OCI-LY1 (cell line): ENCODE measurements around the gene DGKB.

Experiments
- H2AFZ ChIP-seq: fragments of 200-600 bp; sonication (generic), shearing (Covaris generic); 2 replicates; pipeline ENCODE4 v1.6.0; 2014; ENCODE audit warnings: antibody characterized with exemption, mild to moderate bottlenecking, low read length
- H3F3A ChIP-seq: fragments of 200-600 bp; sonication (generic), shearing (Covaris generic); 2 replicates; pipeline ENCODE4 v1.6.0; 2014; ENCODE audit warnings: mild to moderate bottlenecking, antibody characterized with exemption, low read length, moderate library complexity; ENCODE audit not compliant: insufficient read depth
- H3K27ac ChIP-seq: fragments of 200-600 bp; sonication (generic); 2 replicates; pipeline ENCODE4 v1.5.1; 2014; ENCODE audit warnings: low read length, mixed run types, mild to moderate bottlenecking, low read depth; ENCODE audit not compliant: poor library complexity, severe bottlenecking
- H3K27me3 ChIP-seq: fragments of 200-600 bp; sonication (generic); 2 replicates; pipeline ENCODE4 v1.6.0; 2014; ENCODE audit warnings: antibody characterized with exemption, mild to moderate bottlenecking, low read length, moderate library complexity; ENCODE audit not compliant: insufficient read depth
- H3K36me3 ChIP-seq: fragments of 200-600 bp; sonication (generic); 2 replicates; pipeline ENCODE4 v1.6.1; 2014; ENCODE audit warnings: mild to moderate bottlenecking, antibody characterized with exemption, low read length, moderate library complexity, mixed read lengths; ENCODE audit not compliant: insufficient read depth
- H3K4me1 ChIP-seq: fragments of 200-600 bp; sonication (generic); 2 replicates; pipeline ENCODE4 v1.5.1; 2014; ENCODE audit warnings: mild to moderate bottlenecking, low read length, moderate library complexity; ENCODE audit not compliant: insufficient read depth, severe bottlenecking
- H3K4me2 ChIP-seq: fragments of 200-600 bp; sonication (generic), shearing (Covaris generic); 2 replicates; pipeline ENCODE4 v1.6.1; 2014; ENCODE audit warnings: low read length
- H3K4me3 ChIP-seq: fragments of 200-600 bp; sonication (generic); 2 replicates; pipeline ENCODE4 v1.5.1; 2014; ENCODE audit warnings: low read length, low read depth, mild to moderate bottlenecking, mixed read lengths; ENCODE audit not compliant: poor library complexity, severe bottlenecking
- H3K79me2 ChIP-seq: fragments of 200-600 bp; shearing (Covaris generic); 2 replicates; pipeline ENCODE4 v1.6.1; 2016; ENCODE audit warnings: mixed run types, low read length, mixed read lengths; ENCODE audit not compliant: insufficient read depth
- H3K9ac ChIP-seq: fragments of 200-600 bp; sonication (generic), shearing (Covaris generic); 2 replicates; pipeline ENCODE4 v1.6.1; 2014; ENCODE audit warnings: mild to moderate bottlenecking, low read length, mixed read lengths
- H3K9me2 ChIP-seq: fragments of 200-600 bp; sonication (generic), shearing (Covaris generic); 2 replicates; pipeline ENCODE4 v1.6.1; 2014; ENCODE audit warnings: low read depth, mild to moderate bottlenecking, low read length, mixed read lengths
- H3K9me3 ChIP-seq: fragments of 200-600 bp; shearing (Covaris generic); 2 replicates; pipeline ENCODE4 v1.6.1; 2014; ENCODE audit warnings: low read length, mixed read lengths
- H4K20me1 ChIP-seq: fragments of 200-600 bp; sonication (generic), shearing (Covaris generic); 2 replicates; pipeline ENCODE4 v1.6.0; 2016; ENCODE audit warnings: mild to moderate bottlenecking, low read length; ENCODE audit not compliant: insufficient read depth
- CTCF ChIP-seq: fragments of 200-600 bp; sonication (generic), shearing (Covaris generic); IDR thresholded peaks from 2 replicates; pipeline ENCODE4 v1.5.1; 2017; ENCODE audit warnings: mild to moderate bottlenecking, antibody characterized with exemption, low read length, moderate library complexity, mixed read lengths
- EZH2 ChIP-seq: fragments of 200-600 bp; sonication (generic), shearing (Covaris generic); IDR thresholded peaks from 2 replicates; pipeline ENCODE4 v1.8.0; 2017; ENCODE audit warnings: borderline replicate concordance, mixed run types, mild to moderate bottlenecking, antibody characterized with exemption, low read length, moderate library complexity, mixed read lengths

The DGKB gene

DNA sequence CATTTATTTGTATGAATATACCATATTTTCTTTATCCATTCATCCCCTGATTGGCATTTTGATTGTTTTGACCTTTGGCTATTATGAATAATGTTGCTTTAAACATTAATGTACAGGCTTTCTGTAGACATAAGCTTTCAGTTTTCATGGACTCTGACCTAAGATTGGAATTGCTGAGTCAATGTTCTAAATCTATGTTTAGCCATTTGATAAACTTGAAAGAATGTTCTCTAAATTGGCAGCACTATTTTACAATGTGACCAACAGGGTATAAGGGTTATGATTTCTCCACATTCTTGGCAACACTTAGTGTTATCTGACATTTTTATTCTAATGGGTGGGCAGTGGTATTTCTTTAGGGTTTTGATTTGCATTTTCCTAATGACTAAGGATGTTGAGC lies 683.4 kb downstream of the DGKB start:
- TF ChIP-seq EZH2 (no peak), CTCF (no peak)
- Histone ChIP-seq H3K4me2 (no peak overlapping the region), H3K9me3 (no peaks in the 10 kb centered on the region), H3K79me2 (no peaks in the 10 kb centered on the region), H3F3A (no peaks in the 10 kb centered on the region), H3K36me3 (no peaks in the 10 kb centered on the region), H3K27me3 (no peaks in the 10 kb centered on the region), H3K4me1 (no peaks in the 10 kb centered on the region), H3K9me2 (no peaks in the 10 kb centered on the region), H4K20me1 (no peaks in the 10 kb centered on the region), H3K9ac (no peak overlapping the region), H3K4me3 (no peak overlapping the region), H3K27ac (no peak overlapping the region), H2AFZ (no peak overlapping the region)

DNA sequence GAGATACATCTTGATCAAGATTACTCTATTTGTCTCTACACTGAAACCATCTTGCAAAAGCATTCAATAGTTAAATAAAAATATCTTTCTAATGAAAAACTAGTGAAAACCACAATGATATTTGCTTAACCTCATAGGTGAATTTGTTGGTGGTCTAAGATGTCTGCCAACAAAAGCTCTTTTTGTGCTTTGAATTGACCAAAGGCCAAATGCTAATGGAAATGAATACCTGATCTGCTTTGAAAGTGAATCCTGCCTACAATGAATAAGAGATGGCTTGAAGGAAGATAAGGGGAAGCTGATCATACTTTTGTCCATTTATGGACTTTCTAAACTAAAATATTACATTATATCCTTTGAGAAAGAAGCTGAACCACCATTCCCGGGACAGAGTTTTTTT lies 684.2 kb downstream of the DGKB start:
- H3K36me3 ChIP-seq: no peaks in the 10 kb centered on the region
- H2AFZ ChIP-seq: no peak overlapping the region
- no peak overlapping the region for H3K27ac ChIP-seq
- H3K4me3 ChIP-seq: no peak overlapping the region
- no peaks in the 10 kb centered on the region for H4K20me1 ChIP-seq
- H3K79me2 ChIP-seq: no peaks in the 10 kb centered on the region
- no peaks in the 10 kb centered on the region for H3K27me3 ChIP-seq
- H3K4me1 ChIP-seq: no peaks in the 10 kb centered on the region
- no peaks in the 10 kb centered on the region for H3F3A ChIP-seq
- no peaks in the 10 kb centered on the region for H3K9me3 ChIP-seq
- TF ChIP-seq EZH2 (no peak), CTCF (no peak)
- H3K9me2 ChIP-seq: no peaks in the 10 kb centered on the region
- H3K9ac ChIP-seq: no peak overlapping the region
- no peak overlapping the region for H3K4me2 ChIP-seq

- Histone ChIP-seq H3K27me3 (no peaks in the 10 kb centered on the region), H3K9me2 (no peaks in the 10 kb centered on the region), H3K4me3 (no peak overlapping the region), H3K27ac (no peak overlapping the region), H2AFZ (no peak overlapping the region), H3K9ac (no peak overlapping the region), H3K4me1 (no peaks in the 10 kb centered on the region), H3K4me2 (no peak overlapping the region), H3K79me2 (no peaks in the 10 kb centered on the region), H3K36me3 (no peaks in the 10 kb centered on the region), H3F3A (no peaks in the 10 kb centered on the region), H4K20me1 (no peaks in the 10 kb centered on the region), H3K9me3 (no peaks in the 10 kb centered on the region)
- TF ChIP-seq EZH2: no peak
- TF ChIP-seq CTCF: no peak
Observed at GRCh38 chr7:14209896-14210484, 692.6 kb downstream of the DGKB start.
